ENCODE data around the gene ADARB2.

DNA sequence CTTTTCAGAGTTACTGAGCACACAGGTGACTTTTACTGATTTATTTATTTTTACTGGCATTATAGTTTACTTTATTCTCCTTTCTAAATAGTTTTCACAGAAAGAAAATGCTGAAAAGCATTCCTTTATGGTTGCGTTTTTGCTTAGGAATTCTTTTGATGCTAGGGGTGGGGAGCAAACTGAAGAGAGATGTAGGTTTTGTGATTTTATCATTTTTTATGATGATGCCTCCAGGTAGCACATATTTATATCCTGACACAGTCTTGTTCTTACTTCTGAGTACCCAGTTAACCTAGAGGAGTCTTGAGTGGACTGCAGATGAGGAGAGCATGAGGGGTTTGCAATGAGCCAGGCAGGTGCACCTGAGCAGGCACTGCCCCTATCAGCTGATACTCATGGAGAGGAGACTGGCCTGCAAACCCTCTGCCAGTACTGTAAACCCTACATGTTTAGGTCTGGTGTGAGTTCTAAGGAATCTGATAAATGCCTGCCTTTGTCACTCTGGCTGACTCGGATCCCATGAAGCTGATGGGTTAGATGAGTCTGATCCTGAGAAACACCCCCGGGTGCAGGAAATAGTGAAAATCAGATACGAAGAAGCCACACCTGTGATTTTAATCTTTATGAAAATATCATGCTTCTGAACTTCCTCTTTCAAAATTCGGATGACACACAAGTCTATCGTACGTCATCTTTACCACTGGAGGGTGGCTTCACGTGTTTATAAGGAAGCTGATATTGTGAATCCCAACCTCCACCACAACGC is 378.3 kb downstream of the ADARB2 start:
- TF ChIP-seq, protein P1, sequence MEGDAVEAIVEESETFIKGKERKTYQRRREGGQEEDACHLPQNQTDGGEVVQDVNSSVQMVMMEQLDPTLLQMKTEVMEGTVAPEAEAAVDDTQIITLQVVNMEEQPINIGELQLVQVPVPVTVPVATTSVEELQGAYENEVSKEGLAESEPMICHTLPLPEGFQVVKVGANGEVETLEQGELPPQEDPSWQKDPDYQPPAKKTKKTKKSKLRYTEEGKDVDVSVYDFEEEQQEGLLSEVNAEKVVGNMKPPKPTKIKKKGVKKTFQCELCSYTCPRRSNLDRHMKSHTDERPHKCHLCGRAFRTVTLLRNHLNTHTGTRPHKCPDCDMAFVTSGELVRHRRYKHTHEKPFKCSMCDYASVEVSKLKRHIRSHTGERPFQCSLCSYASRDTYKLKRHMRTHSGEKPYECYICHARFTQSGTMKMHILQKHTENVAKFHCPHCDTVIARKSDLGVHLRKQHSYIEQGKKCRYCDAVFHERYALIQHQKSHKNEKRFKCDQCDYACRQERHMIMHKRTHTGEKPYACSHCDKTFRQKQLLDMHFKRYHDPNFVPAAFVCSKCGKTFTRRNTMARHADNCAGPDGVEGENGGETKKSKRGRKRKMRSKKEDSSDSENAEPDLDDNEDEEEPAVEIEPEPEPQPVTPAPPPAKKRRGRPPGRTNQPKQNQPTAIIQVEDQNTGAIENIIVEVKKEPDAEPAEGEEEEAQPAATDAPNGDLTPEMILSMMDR (IDR thresholded peaks at IDR 0.05): no peak
- no peak for TF ChIP-seq POLR2AphosphoS5 (IDR thresholded peaks at IDR 0.05)
- TF ChIP-seq EP300 (IDR thresholded peaks at IDR 0.05): no peak
